ENCODE measurements around the gene PLCH1.

DNA sequence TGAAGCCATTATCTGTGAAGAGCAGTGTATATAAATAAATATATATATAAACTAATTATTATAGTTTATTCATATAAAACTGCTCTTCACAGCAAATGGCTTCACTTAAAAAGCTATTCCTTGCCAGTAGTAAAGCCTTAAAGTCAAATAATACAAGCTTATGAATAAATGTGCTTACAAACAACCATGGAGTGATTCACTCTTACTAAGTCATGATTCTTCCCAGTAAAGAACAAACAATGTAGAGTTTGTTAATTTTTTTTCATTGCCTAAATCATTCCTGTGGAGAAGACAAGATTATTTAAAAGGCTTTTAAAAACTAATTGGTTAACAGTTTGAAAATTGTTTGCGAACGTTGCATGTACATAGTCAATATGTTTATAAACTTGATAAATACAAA lies 140.7 kb downstream of the PLCH1 start:
- TF ChIP-seq CTCF (optimal IDR thresholded peaks at IDR 0.05 in 1 of 3, IDR thresholded peaks at IDR 0.05 in 1 of 3, conservative IDR thresholded peaks at IDR 0.05 in 1 of 3; ENCODE audit: extremely low read depth in 1 of 3, insufficient read depth in 2 of 3, low read length in 3 of 3) (no peak), EZH2 (IDR thresholded peaks at IDR 0.05; ENCODE audit: low read length) (no peak)
